Left ventricle myocardium superior (tissue), 1 donor: ENCODE measurements around the gene PRIM2. TPM values are rescaled to one million over a fixed set of nuclear protein-coding genes. Genes with fewer than 3 reads are reported as not detected.
"Not testable (repeated sequence)": the region's sequence is repeated elsewhere in the genome, so short reads cannot be mapped to it uniquely, and the experiment has no call there.

ENCODE experiments used
- ATAC-seq: fragments of 200-7000 bp; cut with Tn5 transposase; one replicate; pipeline ENCODE4 v1.9.1; 2020; ENCODE audit warnings: mild to moderate bottlenecking, moderate library complexity
- DNase-seq: peaks from one replicate; pipeline ENCODE4 v3.0.0-alpha.2; 2020
- intact Hi-C: fragments of 100-400 bp; cut with micrococcal nuclease; formaldehyde crosslinking; loops from one replicate; pipeline ENCODE4 v1.11.0; 2022
- total RNA-seq: library from RNA; stranded (reverse); fragmentation: NEBNext Ultra II Directional; extraction: Animal tissue kit (Norgen Biotek cat#: 25700); gene quantifications from one replicate; pipeline ENCODE4 v1.2.1, GENCODE V29; 2021
- donor health status: DM: no; HTN: yes; CAD: no; lungs with severe emphysema.

PRIM2 gene
- total RNA-seq, 1 donor from 2014 or later: 4.2 TPM

DNA sequence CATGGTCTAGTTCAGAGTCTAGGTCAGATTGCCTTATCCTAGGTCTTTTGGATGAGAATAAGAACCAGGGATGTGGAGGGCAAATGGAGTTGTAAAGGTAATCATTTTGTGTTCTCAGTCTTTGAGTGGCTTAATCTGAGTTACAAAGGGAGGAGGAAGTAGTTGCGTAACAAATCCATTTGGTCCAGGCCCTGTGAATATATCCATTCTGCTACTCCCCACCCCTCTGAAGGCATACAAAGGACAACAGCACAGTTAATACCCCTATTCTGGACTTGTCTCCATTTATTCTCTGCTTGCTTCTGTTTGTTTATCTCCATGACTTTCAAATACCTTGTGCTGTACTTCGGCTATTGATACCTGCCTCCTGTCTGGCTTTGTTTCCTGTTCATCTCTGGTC is 29.3 kb downstream of the PRIM2 start:
- DNase-seq, intact Hi-C loops: not testable (repeated sequence)

DNA sequence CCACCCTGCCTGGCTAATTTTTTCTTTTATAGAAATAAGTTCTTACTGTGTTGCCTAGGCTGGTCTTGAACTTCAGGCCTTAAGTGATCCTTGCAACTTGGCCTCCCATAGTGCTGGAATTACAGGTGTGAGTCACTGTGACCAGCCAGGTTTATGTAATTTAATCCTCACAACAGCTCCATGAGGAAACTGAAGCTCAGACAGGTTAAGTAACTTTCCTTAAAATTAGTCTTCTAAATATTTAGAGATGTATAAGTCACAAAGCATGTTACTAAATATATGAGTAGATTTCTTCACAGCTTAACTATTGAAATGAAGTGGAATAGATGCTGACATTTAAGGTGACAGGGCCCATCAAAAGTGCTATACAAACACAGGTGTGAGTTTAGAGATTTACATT is 30.2 kb downstream of the PRIM2 start:
- DNase-seq, ATAC-seq, intact Hi-C loops: not testable (repeated sequence)

More for the DNA sequence above, 29.3 kb downstream of the PRIM2 start:
- ATAC-seq: not testable (repeated sequence)

DNA sequence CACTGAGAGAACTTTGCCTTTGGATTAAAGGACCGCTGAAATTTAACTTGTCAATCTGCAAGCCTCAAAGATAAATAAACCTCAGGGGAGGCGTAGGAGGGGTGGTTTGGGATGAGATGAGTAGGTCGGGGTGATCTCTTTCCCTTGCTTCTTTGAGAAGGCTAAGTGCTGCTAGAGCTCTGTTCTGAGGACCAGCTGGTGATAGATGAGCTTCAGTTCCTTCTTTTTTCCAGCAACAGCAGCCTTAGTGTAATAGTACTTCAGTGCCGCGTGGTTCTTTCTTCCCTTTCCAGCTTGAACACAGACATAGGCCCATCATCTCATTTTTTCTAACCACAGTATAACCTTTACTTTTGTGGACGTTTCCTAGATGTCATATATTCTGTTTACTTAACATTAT is 33.0 kb downstream of the PRIM2 start:
- intact Hi-C loops, DNase-seq: not testable (repeated sequence)
- ATAC-seq: peak; percentile 37

DNA sequence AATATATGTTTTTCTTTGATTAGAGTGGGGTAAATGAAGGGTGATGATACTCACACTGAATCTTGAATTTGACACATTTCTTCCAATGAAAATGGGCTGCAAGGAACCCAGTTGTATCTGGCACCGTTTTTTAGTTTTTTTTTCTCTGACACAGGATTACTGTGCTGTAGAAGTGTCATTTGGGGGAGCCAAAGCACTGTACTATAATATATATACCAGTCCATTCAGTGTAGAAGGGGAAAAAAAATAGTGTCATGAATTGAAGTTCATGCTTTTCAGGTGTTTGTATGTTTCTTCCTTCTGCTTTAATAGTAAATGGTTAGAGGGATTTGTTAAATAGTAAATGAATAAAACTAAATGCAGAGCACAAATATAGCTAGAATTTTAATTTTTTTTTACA is 35.2 kb downstream of the PRIM2 start:
- intact Hi-C loops, ATAC-seq, DNase-seq: not testable (repeated sequence)

DNA sequence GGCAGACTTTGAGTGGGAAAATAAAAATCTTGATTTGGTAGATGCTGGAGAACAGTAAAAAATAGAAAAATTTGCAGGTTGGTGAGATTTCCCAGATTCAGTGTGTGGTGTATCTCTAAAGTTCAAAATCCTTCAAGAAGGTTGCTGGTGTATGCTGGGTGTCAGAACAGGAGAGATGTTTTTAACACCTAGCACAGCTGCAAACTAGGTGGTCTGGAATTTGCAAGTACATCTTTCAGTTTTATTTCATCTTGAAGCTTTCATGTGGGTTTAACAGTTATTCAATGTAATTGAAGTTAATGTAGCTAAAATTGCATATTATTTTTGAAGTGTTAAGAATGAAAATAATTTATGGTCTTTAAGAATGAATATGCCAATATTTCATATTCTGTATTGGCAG is 40.9 kb downstream of the PRIM2 start:
- DNase-seq, intact Hi-C loops, ATAC-seq: not testable (repeated sequence)

DNA sequence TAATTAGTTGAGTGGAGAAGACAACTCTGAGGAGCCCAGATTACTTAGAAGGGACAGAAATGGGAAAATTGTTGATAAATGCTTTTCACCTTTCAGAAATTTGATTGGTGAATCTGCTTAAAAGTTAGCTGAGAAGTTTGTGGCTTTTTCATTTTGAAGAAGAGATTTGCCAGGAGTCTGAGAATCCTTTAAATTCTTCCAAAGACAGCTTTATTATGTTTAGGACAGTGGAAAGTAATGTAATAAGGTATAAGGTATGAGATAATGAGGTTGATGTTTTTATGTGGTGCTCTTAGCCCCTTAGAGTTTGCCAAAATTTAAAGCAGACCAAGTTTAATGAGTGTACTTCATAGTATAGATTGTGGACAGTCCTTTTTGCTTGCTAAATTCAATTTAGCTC is 42.3 kb downstream of the PRIM2 start:
- intact Hi-C loops, DNase-seq, ATAC-seq: not testable (repeated sequence)

DNA sequence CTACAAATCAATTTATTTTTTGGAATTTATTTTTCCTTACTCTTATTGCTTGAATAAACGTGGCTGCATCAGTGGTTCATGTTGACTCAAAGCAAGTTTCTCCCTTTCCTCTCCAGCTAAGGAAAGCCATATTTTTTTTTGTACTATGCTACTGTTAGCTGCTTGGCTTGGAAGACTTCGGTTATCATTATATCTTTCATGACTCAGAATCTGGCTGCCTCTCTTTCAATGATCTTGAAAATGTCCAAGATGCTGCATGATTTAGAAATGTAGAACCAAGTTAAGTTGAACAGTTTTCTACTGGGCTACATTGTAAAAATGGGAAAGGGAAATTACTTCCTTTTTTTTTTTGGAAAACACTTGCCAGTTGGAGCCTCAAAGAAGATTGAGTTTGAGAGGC is 44.9 kb downstream of the PRIM2 start:
- ATAC-seq, intact Hi-C loops, DNase-seq: not testable (repeated sequence)

DNA sequence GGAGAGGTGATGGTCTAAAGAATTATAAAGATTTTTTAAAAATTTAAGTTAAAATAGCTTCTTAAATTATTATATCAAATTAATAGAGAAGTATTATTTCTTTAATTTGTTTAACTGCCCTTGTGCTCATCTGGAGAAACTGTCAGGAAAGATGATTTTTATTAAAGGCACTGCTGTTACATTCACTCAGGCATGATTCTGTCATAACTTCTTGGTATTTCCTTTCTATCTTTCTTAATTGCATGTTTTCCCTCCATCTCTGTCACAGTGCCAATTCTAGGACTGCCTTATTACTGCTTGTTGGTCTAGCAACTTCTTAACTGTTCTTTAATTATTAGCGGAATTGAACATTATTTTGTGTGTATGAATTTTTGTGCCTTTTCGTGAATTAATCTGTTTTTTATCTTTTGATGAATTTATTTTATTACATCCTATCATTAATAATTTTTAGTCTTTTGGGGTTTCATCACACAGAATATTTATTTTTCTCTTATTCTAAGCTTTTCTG is 47.7 kb downstream of the PRIM2 start:
- intact Hi-C loops, DNase-seq, ATAC-seq: not testable (repeated sequence)

DNA sequence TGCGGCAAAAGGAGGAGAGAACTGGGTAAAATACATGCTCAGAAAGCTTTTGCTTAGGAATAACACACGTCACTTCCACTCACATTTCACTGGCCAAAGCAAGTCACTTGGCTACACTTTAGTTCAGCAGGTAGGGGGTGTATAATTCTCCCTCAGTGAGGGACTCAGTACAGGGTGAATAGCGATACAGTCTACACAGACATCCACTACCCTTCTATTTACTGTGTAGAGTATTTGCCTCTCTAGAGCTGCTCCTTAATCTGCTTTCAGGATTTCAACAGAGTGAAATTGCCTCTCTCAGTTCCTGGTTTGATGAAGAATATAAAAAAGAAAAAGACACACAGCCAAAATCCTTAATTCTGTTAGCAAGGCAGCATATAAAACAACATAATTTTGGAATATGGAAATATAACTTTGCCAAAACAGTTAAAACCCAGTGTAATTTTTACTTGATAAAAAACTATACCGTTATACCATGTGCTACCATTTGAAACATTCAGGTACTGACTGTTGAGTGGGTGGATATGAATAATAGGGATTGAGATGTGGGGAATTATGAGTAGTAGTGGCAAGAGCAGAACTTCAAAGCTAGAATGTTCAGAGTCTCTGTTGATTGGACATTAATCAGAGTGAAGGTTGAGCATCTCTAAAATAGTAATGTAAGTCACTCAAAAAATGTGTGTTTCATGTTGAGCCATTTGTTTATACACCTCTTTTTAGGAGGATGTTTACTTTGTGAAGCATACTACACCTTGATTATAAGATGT is 51.7 kb downstream of the PRIM2 start:
- DNase-seq, ATAC-seq, intact Hi-C loops: not testable (repeated sequence)

DNA sequence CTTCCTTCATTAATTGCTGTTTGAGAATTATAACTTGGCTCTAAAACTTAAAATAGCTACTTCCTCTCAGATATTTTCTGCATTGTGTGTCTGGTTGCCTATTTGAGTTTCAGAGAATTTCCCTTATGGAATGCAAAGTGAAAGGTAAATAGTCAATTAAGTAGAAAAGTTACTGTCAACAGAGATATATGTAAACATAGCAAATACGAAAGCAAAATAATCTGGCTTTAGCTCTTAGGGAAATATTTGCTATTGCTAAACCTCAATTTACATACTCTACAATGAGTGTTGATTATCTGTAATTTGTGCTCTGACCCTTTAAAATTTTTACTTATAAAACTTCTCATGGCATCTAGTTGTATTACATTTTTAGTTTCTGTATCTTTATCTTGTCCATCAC is 54.3 kb downstream of the PRIM2 start:
- DNase-seq, ATAC-seq, intact Hi-C loops: not testable (repeated sequence)

DNA sequence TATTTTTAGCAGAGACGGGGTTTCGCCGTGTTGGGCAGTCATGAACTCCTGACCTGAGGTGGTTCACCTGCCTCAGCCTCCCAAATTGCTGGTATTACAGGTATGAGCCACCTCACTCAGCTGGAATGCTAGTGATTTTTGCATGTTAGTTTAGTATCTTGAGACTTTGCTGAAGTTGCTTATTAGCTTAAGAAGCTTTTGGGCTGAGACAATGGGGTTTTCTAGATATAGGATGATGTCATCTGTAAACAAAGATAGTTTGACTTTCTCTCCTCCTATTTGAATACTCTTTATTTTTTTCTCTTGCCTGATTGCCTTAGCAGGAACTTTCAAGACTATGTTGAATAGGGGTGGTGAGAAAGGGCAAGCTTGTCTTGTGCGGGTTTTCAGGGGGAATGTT is 57.3 kb downstream of the PRIM2 start:
- DNase-seq, ATAC-seq, intact Hi-C loops: not testable (repeated sequence)

DNA sequence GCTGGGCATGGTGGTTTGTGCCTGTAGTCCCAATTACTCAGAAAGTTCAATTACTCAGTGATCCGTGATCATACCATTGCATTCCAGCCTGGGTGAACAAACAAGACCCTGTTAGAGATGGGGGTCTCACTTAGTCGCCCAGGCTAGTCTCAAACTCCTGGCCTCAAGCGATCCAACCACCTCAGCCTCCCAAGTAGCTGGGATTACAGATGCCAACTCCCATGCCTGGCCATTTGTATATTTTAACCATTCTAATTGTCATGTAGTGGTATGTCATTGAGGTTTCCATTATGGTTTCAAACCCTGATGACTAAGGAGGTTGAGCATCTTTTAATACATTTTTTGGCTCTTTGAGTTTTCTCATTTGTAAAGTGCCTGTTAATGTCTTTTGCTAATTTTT is 58.7 kb downstream of the PRIM2 start:
- DNase-seq, intact Hi-C loops, ATAC-seq: not testable (repeated sequence)

DNA sequence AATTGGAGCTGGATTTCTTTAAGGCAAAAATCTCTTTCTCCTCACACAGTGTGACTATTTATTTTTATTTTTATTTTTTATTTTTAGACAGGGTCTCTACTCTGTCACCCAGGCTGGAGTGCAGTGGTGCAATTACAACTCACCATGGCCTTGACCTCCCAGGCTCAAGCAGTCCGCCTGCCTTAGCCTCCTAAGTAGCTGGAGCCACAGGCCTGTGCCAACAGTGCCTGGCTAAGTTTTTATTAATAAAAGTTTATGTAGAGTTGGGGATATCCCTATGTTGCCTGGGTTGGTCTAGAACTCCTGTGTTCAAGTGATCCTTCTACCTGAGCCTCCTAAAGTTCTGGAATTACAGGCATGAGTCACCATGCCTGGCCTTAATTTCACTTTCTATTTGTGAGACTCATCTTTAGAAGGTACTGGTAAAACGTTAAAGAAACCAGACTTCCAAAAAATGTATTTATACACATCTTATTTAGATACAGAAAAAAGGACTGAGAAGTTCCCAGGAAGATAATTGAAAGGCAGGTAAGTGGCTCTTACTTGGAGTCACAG is 71.7 kb downstream of the PRIM2 start:
- ATAC-seq, intact Hi-C loops, DNase-seq: not testable (repeated sequence)

DNA sequence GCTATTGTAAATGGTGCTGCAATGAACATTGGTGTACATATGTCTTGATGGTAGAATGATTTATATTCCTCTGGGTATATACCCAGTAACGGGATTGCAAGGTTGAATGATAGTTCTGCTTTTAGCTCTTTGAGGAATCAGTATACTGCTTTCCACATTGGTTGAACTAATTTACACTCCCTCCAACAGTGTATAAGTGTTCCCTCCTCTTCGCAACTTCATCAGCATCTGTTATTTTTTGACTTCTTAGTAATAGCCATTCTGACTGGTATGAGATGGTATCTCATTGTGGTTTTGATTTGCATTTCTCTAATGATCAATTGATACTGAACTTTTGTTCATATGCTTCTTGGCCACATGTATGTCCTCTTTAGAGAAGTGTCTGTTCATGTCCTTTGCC is 73.4 kb downstream of the PRIM2 start:
- ATAC-seq, intact Hi-C loops, DNase-seq: not testable (repeated sequence)

DNA sequence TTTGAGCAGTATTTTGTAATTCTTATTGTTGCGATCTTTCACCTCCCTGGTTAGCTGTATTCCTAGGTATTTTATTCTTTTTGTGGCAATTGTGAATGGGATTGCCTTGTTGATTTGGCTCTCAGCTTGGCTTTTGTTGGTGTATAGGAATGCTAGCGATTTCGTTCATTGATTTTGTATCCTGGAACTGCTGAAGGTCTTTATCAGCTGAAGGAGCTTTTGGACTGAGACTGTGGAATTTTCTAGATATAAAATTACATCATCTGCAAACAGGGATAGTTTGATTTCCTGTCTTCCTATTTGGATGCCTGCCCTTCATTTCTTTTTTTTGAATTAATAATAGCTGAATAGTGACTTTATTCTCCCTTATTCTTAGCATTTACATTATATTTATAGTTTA is 74.6 kb downstream of the PRIM2 start:
- DNase-seq, ATAC-seq, intact Hi-C loops: not testable (repeated sequence)

DNA sequence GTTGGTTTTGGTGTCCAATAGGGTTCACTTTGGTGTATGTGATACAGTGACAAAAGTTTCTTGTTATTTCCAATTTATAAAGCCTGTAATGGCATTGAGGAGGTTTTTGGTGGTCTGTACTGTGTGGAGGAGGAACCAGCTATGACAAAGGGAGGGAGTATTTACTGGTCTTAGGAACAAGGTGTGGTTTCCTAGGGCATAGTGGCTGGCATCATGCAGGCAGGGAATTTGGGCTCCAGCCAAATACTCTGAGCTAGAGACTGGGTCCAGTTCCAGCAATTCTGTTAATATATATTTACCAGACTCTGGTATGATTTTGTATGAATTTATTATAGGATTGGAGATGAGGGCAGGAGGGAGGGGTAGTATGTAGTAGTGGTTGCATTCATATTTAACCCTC is 101.9 kb downstream of the PRIM2 start:
- ATAC-seq, DNase-seq: not testable (repeated sequence)

DNA sequence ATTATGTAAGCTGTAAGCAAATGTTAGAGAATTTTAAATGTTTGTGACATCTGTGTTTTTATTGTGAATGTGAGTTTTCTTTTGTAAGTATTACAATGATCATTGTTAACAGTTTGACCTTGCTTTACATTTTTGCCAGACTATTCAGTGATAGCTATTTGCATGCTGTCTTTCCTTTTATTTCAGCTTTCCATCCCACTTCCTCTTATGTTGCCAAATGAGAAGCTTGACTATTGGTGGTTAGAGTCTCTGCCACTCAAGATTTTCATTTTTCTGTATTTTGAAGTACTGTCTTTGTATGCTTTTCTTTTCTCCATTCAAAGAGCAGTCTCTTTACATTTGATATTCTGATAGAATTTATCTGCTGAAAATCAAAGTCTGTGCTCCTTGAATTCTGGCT is 104.1 kb downstream of the PRIM2 start:
- ATAC-seq: no peak
- no peak for DNase-seq
- intact Hi-C loops: no loop called here

More for the DNA sequence above, 101.9 kb downstream of the PRIM2 start:
- intact Hi-C loops: not testable (repeated sequence)

DNA sequence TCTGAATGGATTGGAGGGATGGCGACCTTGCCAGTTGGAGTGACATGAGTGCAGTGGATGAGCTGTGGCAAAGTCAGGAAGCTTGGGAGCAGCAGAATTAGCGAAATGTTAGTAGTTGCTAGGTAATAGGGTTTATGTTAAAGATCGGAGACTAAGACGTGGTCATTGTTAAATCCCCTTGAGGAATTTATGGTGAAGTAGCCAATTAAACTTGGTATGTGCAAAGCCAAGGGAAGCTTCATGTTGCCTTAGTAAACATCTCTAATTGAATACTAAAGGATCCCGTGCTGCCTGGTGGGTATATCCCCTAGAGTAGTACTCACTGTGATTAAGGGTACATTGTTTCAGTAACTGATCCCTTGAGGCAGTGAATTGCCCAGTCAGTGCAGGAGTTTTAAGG is 106.0 kb downstream of the PRIM2 start:
- intact Hi-C loops: no loop called here
- no peak for ATAC-seq

DNA sequence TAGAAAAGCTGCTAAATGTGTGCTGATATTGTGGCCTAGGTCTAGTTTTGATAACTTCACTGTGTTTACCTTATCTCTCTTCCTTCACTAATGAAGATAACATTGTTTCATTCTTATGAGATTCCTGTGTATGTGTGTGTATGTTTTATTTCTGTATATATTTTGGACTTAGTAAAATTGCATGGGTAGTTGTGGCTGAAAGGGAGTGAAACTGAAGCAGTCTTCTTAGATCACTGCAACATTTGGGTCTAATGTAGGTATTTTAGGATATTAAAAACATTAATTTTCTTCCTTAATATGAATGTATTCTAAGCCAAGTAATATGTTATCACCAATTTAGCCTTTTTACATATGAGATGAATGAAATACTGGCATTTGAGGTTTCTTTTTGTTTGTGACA is 114.3 kb downstream of the PRIM2 start:
- intact Hi-C loops: not testable (repeated sequence)

More for the DNA sequence above, 106.0 kb downstream of the PRIM2 start:
- DNase-seq: no peak

DNA sequence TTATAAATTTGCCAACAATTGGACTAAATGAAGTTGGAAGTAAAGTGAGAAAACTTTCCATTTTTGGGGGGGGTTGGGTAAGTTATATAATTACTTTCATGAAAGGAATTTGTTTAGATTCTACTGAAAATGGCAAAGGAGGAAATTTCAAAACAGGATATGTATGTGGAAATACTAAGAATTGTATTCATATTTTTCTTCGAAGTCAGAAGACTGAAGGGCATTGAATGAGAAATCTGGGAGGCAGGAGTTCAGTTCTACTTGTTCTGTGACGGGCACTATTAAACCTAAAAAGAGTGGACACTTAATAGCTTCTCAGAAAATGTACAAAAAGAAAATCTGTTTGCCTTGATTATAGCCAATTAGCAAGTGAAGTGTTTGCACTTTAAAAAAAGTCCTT is 114.7 kb downstream of the PRIM2 start:
- intact Hi-C loops: no loop called here
- DNase-seq (no peak), ATAC-seq (no peak)

More for the DNA sequence above, 114.3 kb downstream of the PRIM2 start:
- DNase-seq, ATAC-seq: not testable (repeated sequence)
